B cell (primary cell): Measurements from ENCODE around the gene DYNC2H1. TPM values are rescaled to one million over a fixed set of nuclear protein-coding genes. Genes with fewer than 3 reads are reported as not detected.

Source experiments
- ATAC-seq: fragments of 200-7000 bp; cut with Tn5 transposase; one replicate; pipeline ENCODE4 v1.10.0; 2021; ENCODE audit warnings: low read depth, mild to moderate bottlenecking, moderate number of reproducible peaks, moderate library complexity
- CTCF ChIA-PET: fragments of 350-600 bp; sonication (Branson Sonifier 250); formaldehyde crosslinking; loops from one replicate; lab custom pipeline; 2021; ENCODE audit warnings: antibody characterized with exemption, inconsistent platforms; lab: Charles Lee
- POLR2A ChIA-PET: fragments of 350-600 bp; sonication (Branson Sonifier 250); formaldehyde crosslinking; loops from one replicate; lab custom pipeline; 2021; ENCODE audit warnings: antibody characterized with exemption; lab: Charles Lee
- DNase-seq: peaks from one replicate; pipeline ENCODE4 v3.0.0; 2013
- H2AFZ ChIP-seq: 2 replicates; pipeline ENCODE4 v1.6.1; 2012; ENCODE audit warnings: mild to moderate bottlenecking, low read depth, low read length; ENCODE audit not compliant: insufficient read depth, poor library complexity, severe bottlenecking
- H3K27ac ChIP-seq, 2 donors: 1 replicate in 1 of 2; 2 replicates in 1 of 2; pipeline ENCODE4 v1.5.1; 2012 to 2013; ENCODE audit warnings: low read length in 2 of 2, mild to moderate bottlenecking in 2 of 2, moderate library complexity in 1 of 2
- H3K27me3 ChIP-seq, 4 experiments: fragments of 200-600 bp in 1 of 4; sonication (generic) in 1 of 4; replicated peaks in 1 of 4; 1 replicate in 2 of 4; 2 replicates in 2 of 4; pipeline versions ENCODE4 v1.6.1 to v1.7.0; 2013 to 2016; ENCODE audit warnings: low read length in 3 of 4, mild to moderate bottlenecking in 2 of 4, mixed read lengths in 1 of 4, moderate library complexity in 1 of 4; ENCODE audit not compliant: insufficient read depth in 4 of 4, control insufficient read depth in 3 of 4; ENCODE audit errors: control extremely low read depth in 1 of 4
- H3K36me3 ChIP-seq, 2 experiments: replicated peaks in 1 of 2; 1 replicate in 1 of 2; 2 replicates in 1 of 2; pipeline versions ENCODE4 v1.6.1 to v1.7.1; 2013; ENCODE audit warnings: low read length in 1 of 2; ENCODE audit not compliant: insufficient read depth in 2 of 2, control insufficient read depth in 1 of 2; ENCODE audit errors: control extremely low read depth in 1 of 2, extremely low read depth in 1 of 2
- H3K4me1 ChIP-seq, 2 donors: fragments of 200-600 bp in 1 of 2; sonication (generic) in 1 of 2; 1 replicate in 1 of 2; 2 replicates in 1 of 2; pipeline versions ENCODE4 v1.5.1 to v1.6.1; 2013 to 2017; ENCODE audit warnings: low read length in 2 of 2; ENCODE audit not compliant: control insufficient read depth in 2 of 2, insufficient read depth in 2 of 2
- H3K4me2 ChIP-seq: replicated peaks from 2 replicates; pipeline ENCODE3; 2012; ENCODE audit warnings: mild to moderate bottlenecking, low read depth, low read length; ENCODE audit not compliant: poor library complexity, severe bottlenecking
- H3K4me3 ChIP-seq, 5 experiments: fragments of 200-600 bp in 1 of 5; sonication (generic) in 1 of 5; 1 replicate in 3 of 5; 2 replicates in 2 of 5; pipeline versions ENCODE4 v1.5.1 to v1.7.0; 2011 to 2016; ENCODE audit warnings: low read length in 4 of 5, mild to moderate bottlenecking in 4 of 5, low read depth in 2 of 5, control low read depth in 1 of 5, moderate library complexity in 1 of 5; ENCODE audit not compliant: insufficient read depth in 1 of 5; ENCODE audit errors: control extremely low read depth in 1 of 5, extremely low read depth in 1 of 5
- H3K79me2 ChIP-seq: fragments of 200-600 bp; sonication (generic); one replicate; pipeline ENCODE4 v1.6.0; 2016; ENCODE audit warnings: low read length; ENCODE audit not compliant: control insufficient read depth, insufficient read depth
- H3K9ac ChIP-seq: fragments of 200-600 bp; sonication (generic); 2 replicates; pipeline ENCODE4 v1.6.1; 2017; ENCODE audit warnings: mild to moderate bottlenecking, low read length, moderate library complexity
- H3K9me3 ChIP-seq, 3 donors: one replicate each; pipeline versions ENCODE4 v1.6.1 to v1.7.1; 2013; ENCODE audit warnings: low read length in 2 of 3; ENCODE audit not compliant: control insufficient read depth in 2 of 3, insufficient read depth in 1 of 3; ENCODE audit errors: control extremely low read depth in 1 of 3
- H4K20me1 ChIP-seq: 2 replicates; pipeline ENCODE4 v1.6.0; 2012; ENCODE audit warnings: mild to moderate bottlenecking, low read length; ENCODE audit not compliant: insufficient read depth, control insufficient read depth, poor library complexity, severe bottlenecking
- H3K27ac Mint-ChIP-seq: one replicate; pipeline ENCODE4 v1.8.0; 2021; ENCODE audit warnings: mixed read lengths
- H3K27me3 Mint-ChIP-seq: one replicate; pipeline ENCODE4 v1.8.0; 2021; ENCODE audit warnings: mixed read lengths
- H3K4me1 Mint-ChIP-seq: one replicate; pipeline ENCODE4 v1.8.0; 2021; ENCODE audit warnings: mixed read lengths
- H3K4me3 Mint-ChIP-seq: one replicate; pipeline ENCODE4 v1.8.0; 2021; ENCODE audit warnings: mixed read lengths
- H3K9me3 Mint-ChIP-seq: one replicate; pipeline ENCODE4 v1.8.0; 2022; ENCODE audit warnings: mixed read lengths; ENCODE audit not compliant: insufficient read depth
- CTCF ChIP-seq: fragments of 200-600 bp; IDR thresholded peaks from one replicate; pipeline ENCODE4 v1.8.0; 2022; ENCODE audit warnings: antibody characterized with exemption, mild to moderate bottlenecking
- EZH2 ChIP-seq: IDR thresholded peaks from 2 replicates; pipeline ENCODE4 v1.6.1; 2012; ENCODE audit warnings: borderline replicate concordance, low read depth, mild to moderate bottlenecking, moderate library complexity, low read length; ENCODE audit not compliant: insufficient read depth, poor library complexity, severe bottlenecking
- WGBS: methylation state at CpG from one replicate; pipeline ENCODE4 v1.1.5; 2013; ENCODE audit warnings: missing lambda C conversion rate; ENCODE audit not compliant: insufficient coverage; 5-methylcytosine and 5-hydroxymethylcytosine counted together
- intact Hi-C: fragments of 100-400 bp; cut with micrococcal nuclease; formaldehyde crosslinking; loops from one replicate; pipeline ENCODE4 v1.10.0; 2022
- polyA plus RNA-seq: library from polyadenylated mRNA; depleted of rRNA; stranded (reverse); fragments of >200 nt; gene quantifications from 2 replicates; pipeline ENCODE4 v1.2.3, GENCODE V29; 2012
- total RNA-seq, 2 donors: library from RNA; stranded (reverse); fragments of 120-200 nt in 1 of 2; gene quantifications; 1 replicate in 1 of 2; 2 replicates in 1 of 2; pipeline versions ENCODE4 v1.2.3 to v1.2.4, GENCODE V29; 2013 to 2022

The DYNC2H1 gene
- total and polyA plus RNA-seq, 2 donors (not counting 1 experiment from before 2014, with no cell fraction given), result 0.92 to 7.8 TPM

- H3K27me3 ChIP-seq, result no peaks in the 10 kb centered on the region
- H3K27ac ChIP-seq, result no peak overlapping the region
- H3K4me2 ChIP-seq, result no peak overlapping the region
- H3K4me1 ChIP-seq, result no peaks in the 10 kb centered on the region
- ATAC-seq (no peak), DNase-seq (no peak)
- intact Hi-C loops, result no loop called here
- H3K79me2 ChIP-seq, result no peaks in the 10 kb centered on the region
- Mint-ChIP-seq H3K27ac (no peak overlapping the region), H3K27me3 (no peaks in the 10 kb centered on the region), H3K4me3 (no peak overlapping the region), H3K4me1 (no peaks in the 10 kb centered on the region), H3K9me3 (no peaks in the 10 kb centered on the region)
- H3K9ac ChIP-seq, result no peak overlapping the region
- no peak overlapping the region for H3K4me3 ChIP-seq
- ChIA-PET POLR2A (no interaction called here), CTCF (no interaction called here)
- H4K20me1 ChIP-seq, result no peaks in the 10 kb centered on the region
- H2AFZ ChIP-seq, result no peak overlapping the region
- H3K9me3 ChIP-seq, result no peaks in the 10 kb centered on the region
- WGBS, result no CpG with 5 or more reads among the region's 3 CpGs
- TF ChIP-seq EZH2 (no peak), CTCF (no peak)
- H3K36me3 ChIP-seq, result no peaks in the 10 kb centered on the region
Observed at GRCh38 chr11:103315248-103315647, 206.0 kb downstream of the DYNC2H1 start.

- Mint-ChIP-seq H3K9me3 (no peaks in the 10 kb centered on the region), H3K4me3 (no peak overlapping the region), H3K27me3 (no peaks in the 10 kb centered on the region), H3K4me1 (no peaks in the 10 kb centered on the region), H3K27ac (no peak overlapping the region)
- TF ChIP-seq CTCF, result no peak
- TF ChIP-seq EZH2, result no peak
- H3K27me3 ChIP-seq, result no peaks in the 10 kb centered on the region
- WGBS, result 89% methylated on average over 2 of the region's 3 CpGs
- no peaks in the 10 kb centered on the region for H3K9me3 ChIP-seq
- H3K27ac ChIP-seq, result no peak overlapping the region
- no peaks in the 10 kb centered on the region for H3K36me3 ChIP-seq
- no peak for ATAC-seq
- CTCF ChIA-PET, result no interaction called here
- H2AFZ ChIP-seq, result no peak overlapping the region
- H3K9ac ChIP-seq, result no peak overlapping the region
- no peaks in the 10 kb centered on the region for H3K79me2 ChIP-seq
- intact Hi-C loops, result no loop called here
- DNase-seq, result no peak
- POLR2A ChIA-PET, result no interaction called here
- H3K4me1 ChIP-seq, result no peaks in the 10 kb centered on the region
- H4K20me1 ChIP-seq, result no peaks in the 10 kb centered on the region
- no peak overlapping the region for H3K4me3 ChIP-seq
- H3K4me2 ChIP-seq, result no peak overlapping the region
Observed at GRCh38 chr11:103317118-103317517, 207.9 kb downstream of the DYNC2H1 start.
